ENCODE results near the gene SLC11A2. TPM values are rescaled to one million over a fixed set of nuclear protein-coding genes. Genes with fewer than 3 reads are reported as not detected.

SLC11A2 gene
- total and polyA plus RNA-seq, 2 of the 8 experiments (the other 6 are each of a cell fraction or from before 2014, with no cell fraction given), result 55.0 to 61.5 TPM

GRCh38 chr12:50988871-50989270, 37.3 kb downstream of the SLC11A2 start (continued):
- TF ChIP-seq CHD7 (IDR thresholded peaks at IDR 0.05; ENCODE audit: insufficient replicate concordance, low read length), result no peak
- TF ChIP-seq SP2 (IDR thresholded peaks at IDR 0.05; ENCODE audit: low read length), result no peak
- no peak for TF ChIP-seq CBX8 (IDR thresholded peaks at IDR 0.05; ENCODE audit: borderline replicate concordance, low read depth, low read length)
- no peak for TF ChIP-seq NANOG (IDR thresholded peaks at IDR 0.05; ENCODE audit: insufficient read depth, low read depth, low read length, poor library complexity, severe bottlenecking)
- no peak for TF ChIP-seq EGR1 (IDR thresholded peaks at IDR 0.05; ENCODE audit: borderline replicate concordance, low read depth, low read length)
- no peak for TF ChIP-seq ZNF274 (IDR thresholded peaks at IDR 0.05; ENCODE audit: borderline replicate concordance, extremely low read depth, low read length)

Measured in H1 (cell line).